GM23248 (cell line): ENCODE results near the gene CDK3.

Source experiments
- EZH2 ChIP-seq: fragments of 200-600 bp; sonication (generic); IDR thresholded peaks from 2 replicates; pipeline ENCODE4 v1.6.1; 2018; ENCODE audit warnings: antibody characterized with exemption, mild to moderate bottlenecking; ENCODE audit not compliant: insufficient read depth, poor library complexity, severe bottlenecking
- EZH2phosphoT487 ChIP-seq: fragments of 200-600 bp; sonication (generic); IDR thresholded peaks from 2 replicates; pipeline ENCODE4 v1.6.1; 2018; ENCODE audit warnings: antibody characterized with exemption, moderate library complexity, mild to moderate bottlenecking, low read depth; ENCODE audit not compliant: insufficient read depth

GRCh38 chr17:75983501-75984181 is 17.0 kb upstream of the CDK3 start:
- TF ChIP-seq EZH2 (no peak), EZH2phosphoT487 (no peak)
